Activated naive CD4-positive, alpha-beta T cell treated with anti-CD3 and anti-CD28 coated beads, Interleukin-2, amount 50 U/mL, for 16 hours (primary cell): ENCODE measurements around the gene CDNF.
"Not testable (repeated sequence)": the region's sequence is repeated elsewhere in the genome, so short reads cannot be mapped to it uniquely, and the experiment has no call there.

Experiments used
- DNase-seq: peaks from one replicate; pipeline ENCODE4 v3.0.0-alpha.2; 2020

Gene CDNF

GRCh38 chr10:14837757-14838581 lies at the start of gene CDNF, which contains the start of the genes HSPA14 and MSANTD7:
CDNF (minus strand) TSS chr10:14838037; CDS start chr10:14837946, 91 bp downstream.
HSPA14 (plus strand) TSS chr10:14838306; CDS start chr10:14838403, 97 bp downstream.
MSANTD7 (plus strand) TSS chr10:14838306; CDS start chr10:14842285, 3,979 bp downstream.
- peak; percentile 98 for DNase-seq

- no peak for DNase-seq
Observed at GRCh38 chr10:14884082-14884481, 46.2 kb upstream of the CDNF start.

- DNase-seq, result no peak
Observed at GRCh38 chr10:14880229-14880628, 42.4 kb upstream of the CDNF start.

- no peak for DNase-seq
Observed at GRCh38 chr10:14879928-14880193, 42.0 kb upstream of the CDNF start.

- peak; percentile 51 for DNase-seq
Observed at GRCh38 chr10:14879124-14879927, 41.5 kb upstream of the CDNF start.

- peak; percentile 95 for DNase-seq
Observed at GRCh38 chr10:14878266-14879123, 40.7 kb upstream of the CDNF start, which contains the start of gene SUV39H2. SUV39H2 (plus strand) TSS chr10:14878866; CDS start chr10:14878889, 23 bp downstream.

GRCh38 chr10:14876764-14877163 lies 38.9 kb upstream of the CDNF start:
- no peak for DNase-seq

GRCh38 chr10:14875941-14876340 lies 38.1 kb upstream of the CDNF start:
- DNase-seq, result no peak

- DNase-seq, result no peak
Observed at GRCh38 chr10:14873090-14873760, 35.4 kb upstream of the CDNF start.

GRCh38 chr10:14864871-14865270 lies 27.0 kb upstream of the CDNF start:
- DNase-seq, result not testable (repeated sequence)

- not testable (repeated sequence) for DNase-seq
Observed at GRCh38 chr10:14864466-14864865, 26.6 kb upstream of the CDNF start.

GRCh38 chr10:14860791-14861190 lies 23.0 kb upstream of the CDNF start:
- no peak for DNase-seq

GRCh38 chr10:14859775-14860174 lies 21.9 kb upstream of the CDNF start:
- no peak for DNase-seq

- DNase-seq, result no peak
Observed at GRCh38 chr10:14859043-14859442, 21.2 kb upstream of the CDNF start.

GRCh38 chr10:14858338-14858960 lies 20.6 kb upstream of the CDNF start:
- DNase-seq, result no peak

GRCh38 chr10:14855453-14855852 lies 17.6 kb upstream of the CDNF start:
- no peak for DNase-seq

- DNase-seq, result no peak
Observed at GRCh38 chr10:14852236-14852635, 14.4 kb upstream of the CDNF start.

GRCh38 chr10:14844948-14845347 lies 7.1 kb upstream of the CDNF start:
- DNase-seq, result no peak

- DNase-seq, result no peak
Observed at GRCh38 chr10:14843327-14843988, 5.6 kb upstream of the CDNF start.

- DNase-seq, result no peak
Observed at GRCh38 chr10:14840178-14840577, 2.3 kb upstream of the CDNF start.

- no peak for DNase-seq
Observed at GRCh38 chr10:14839305-14839695, 1.5 kb upstream of the CDNF start.
